ENCODE results near the gene GNAQ. TPM values are rescaled to one million over a fixed set of nuclear protein-coding genes. Genes with fewer than 3 reads are reported as not detected.

GNAQ gene
- total and polyA plus RNA-seq, 2 of the 13 experiments (the other 11 are each of a cell fraction or from before 2014, with no cell fraction given): 16.5 to 17.7 TPM

DNA sequence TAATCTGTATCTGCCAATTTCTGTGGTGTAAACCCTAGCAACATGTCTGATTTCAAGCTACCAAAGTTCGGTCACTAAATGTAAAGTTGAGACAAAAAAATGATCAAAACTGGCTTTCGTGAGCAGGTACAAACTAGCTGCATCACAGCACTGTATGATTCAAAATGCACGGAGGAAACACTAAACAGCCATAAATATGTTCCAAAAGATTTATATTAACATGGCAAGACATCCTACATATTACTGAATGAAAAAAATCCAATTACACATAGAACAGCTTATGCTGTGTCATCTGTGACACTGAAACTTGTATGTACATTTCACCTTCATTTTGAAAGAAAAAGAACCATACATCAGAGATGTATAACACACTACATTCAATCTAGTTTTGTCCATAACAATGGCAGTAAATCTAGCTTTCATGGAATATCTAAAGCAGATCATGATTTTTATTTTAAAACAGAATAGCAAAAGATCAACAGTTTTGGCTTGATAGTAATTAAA lies 14.4 kb downstream of the GNAQ start:
- H4K20me1 ChIP-seq (ENCODE audit: insufficient read depth, low read length): peaks cover 5% of the 10 kb centered on the region; the same call in 1 of the 2 replicates
- no peaks in the 10 kb centered on the region for H3K9me3 ChIP-seq (ENCODE audit: low read length)
- no peak overlapping the region for H3K4me3 ChIP-seq (replicated peaks in 1 of 3; ENCODE audit: insufficient read depth in 1 of 3, low read depth in 2 of 3, low read length in 3 of 3)
- in situ Hi-C loops (cut with HindIII; ENCODE audit: extremely low pct_ligation_motif_present, low pct_unique_long_range_greater_than_20kb) (no loop called here), intact Hi-C loops (cut with micrococcal nuclease; ENCODE audit: unreplicated experiment) (no loop called here)
- ChIA-PET POLR2A (no interaction called here), CTCF (ENCODE audit: low intra/inter-chr PET ratio, low total read pairs) (no interaction called here)
- WGBS (ENCODE audit: low lambda C conversion rate): 98% methylated on average over 3 of the region's 3 CpGs
- H3K36me3 ChIP-seq (replicated peaks in 1 of 2; ENCODE audit: control insufficient read depth in 1 of 2, insufficient read depth in 2 of 2, low read length in 2 of 2): no peaks in the 10 kb centered on the region; a peak in 1 of 5 replicates
- H3K27ac ChIP-seq (ENCODE audit: extremely low read length, insufficient read depth, low read length): no peak overlapping the region
- DNase-seq (ENCODE audit: low spot score) (no peak), FAIRE-seq (no peak), ATAC-seq (no peak)
- H3K4me1 ChIP-seq (ENCODE audit: insufficient read depth, low read length): peaks cover 10% of the 10 kb centered on the region
- no peak overlapping the region for H2AFZ ChIP-seq (ENCODE audit: low read length)
- H3K79me2 ChIP-seq (ENCODE audit: insufficient read depth, low read length): peaks cover 75% of the 10 kb centered on the region
- no peak overlapping the region for H3K4me2 ChIP-seq (ENCODE audit: low read depth, low read length)
- H3K27me3 ChIP-seq (ENCODE audit: control insufficient read depth in 1 of 2, insufficient read depth in 2 of 2, low read length in 2 of 2): no peaks in the 10 kb centered on the region
- TF ChIP-seq RARA (CRISPR knock-in tag; IDR thresholded peaks at IDR 0.05): no peak
- no peak for TF ChIP-seq YEATS2 (CRISPR knock-in tag; IDR thresholded peaks at IDR 0.05; ENCODE audit: borderline replicate concordance)
- TF ChIP-seq NCOA5 (CRISPR knock-in tag; IDR thresholded peaks at IDR 0.05): no peak
- TF ChIP-seq PHF21A (CRISPR knock-in tag; IDR thresholded peaks at IDR 0.05): no peak
- no peak for TF ChIP-seq KDM3A (CRISPR knock-in tag; IDR thresholded peaks at IDR 0.05; ENCODE audit: low read depth)
- TF ChIP-seq ZNF24 (IDR thresholded peaks at IDR 0.05): no peak
- TF ChIP-seq TAF15 (IDR thresholded peaks at IDR 0.05; ENCODE audit: low read depth, low read length, poor library complexity, severe bottlenecking): no peak
- TF ChIP-seq MED13 (CRISPR knock-in tag; IDR thresholded peaks at IDR 0.05): no peak
- TF ChIP-seq ZNF563 (CRISPR knock-in tag; IDR thresholded peaks at IDR 0.05): no peak
- TF ChIP-seq PAX8 (CRISPR knock-in tag; IDR thresholded peaks at IDR 0.05; ENCODE audit: borderline replicate concordance): no peak
- no peak for TF ChIP-seq ZNF329 (CRISPR knock-in tag; IDR thresholded peaks at IDR 0.05; ENCODE audit: low read depth)
- TF ChIP-seq, protein P1, sequence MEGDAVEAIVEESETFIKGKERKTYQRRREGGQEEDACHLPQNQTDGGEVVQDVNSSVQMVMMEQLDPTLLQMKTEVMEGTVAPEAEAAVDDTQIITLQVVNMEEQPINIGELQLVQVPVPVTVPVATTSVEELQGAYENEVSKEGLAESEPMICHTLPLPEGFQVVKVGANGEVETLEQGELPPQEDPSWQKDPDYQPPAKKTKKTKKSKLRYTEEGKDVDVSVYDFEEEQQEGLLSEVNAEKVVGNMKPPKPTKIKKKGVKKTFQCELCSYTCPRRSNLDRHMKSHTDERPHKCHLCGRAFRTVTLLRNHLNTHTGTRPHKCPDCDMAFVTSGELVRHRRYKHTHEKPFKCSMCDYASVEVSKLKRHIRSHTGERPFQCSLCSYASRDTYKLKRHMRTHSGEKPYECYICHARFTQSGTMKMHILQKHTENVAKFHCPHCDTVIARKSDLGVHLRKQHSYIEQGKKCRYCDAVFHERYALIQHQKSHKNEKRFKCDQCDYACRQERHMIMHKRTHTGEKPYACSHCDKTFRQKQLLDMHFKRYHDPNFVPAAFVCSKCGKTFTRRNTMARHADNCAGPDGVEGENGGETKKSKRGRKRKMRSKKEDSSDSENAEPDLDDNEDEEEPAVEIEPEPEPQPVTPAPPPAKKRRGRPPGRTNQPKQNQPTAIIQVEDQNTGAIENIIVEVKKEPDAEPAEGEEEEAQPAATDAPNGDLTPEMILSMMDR (CRISPR knock-in tag; IDR thresholded peaks at IDR 0.05): no peak
- TF ChIP-seq HNF4A (CRISPR knock-in tag; IDR thresholded peaks at IDR 0.05): no peak
- TF ChIP-seq HNF4G (IDR thresholded peaks at IDR 0.05; ENCODE audit: borderline replicate concordance, low read depth, low read length): no peak
- no peak for TF ChIP-seq HNF4G (CRISPR knock-in tag; IDR thresholded peaks at IDR 0.05; ENCODE audit: borderline replicate concordance, low read depth)
- TF ChIP-seq, protein P2, sequence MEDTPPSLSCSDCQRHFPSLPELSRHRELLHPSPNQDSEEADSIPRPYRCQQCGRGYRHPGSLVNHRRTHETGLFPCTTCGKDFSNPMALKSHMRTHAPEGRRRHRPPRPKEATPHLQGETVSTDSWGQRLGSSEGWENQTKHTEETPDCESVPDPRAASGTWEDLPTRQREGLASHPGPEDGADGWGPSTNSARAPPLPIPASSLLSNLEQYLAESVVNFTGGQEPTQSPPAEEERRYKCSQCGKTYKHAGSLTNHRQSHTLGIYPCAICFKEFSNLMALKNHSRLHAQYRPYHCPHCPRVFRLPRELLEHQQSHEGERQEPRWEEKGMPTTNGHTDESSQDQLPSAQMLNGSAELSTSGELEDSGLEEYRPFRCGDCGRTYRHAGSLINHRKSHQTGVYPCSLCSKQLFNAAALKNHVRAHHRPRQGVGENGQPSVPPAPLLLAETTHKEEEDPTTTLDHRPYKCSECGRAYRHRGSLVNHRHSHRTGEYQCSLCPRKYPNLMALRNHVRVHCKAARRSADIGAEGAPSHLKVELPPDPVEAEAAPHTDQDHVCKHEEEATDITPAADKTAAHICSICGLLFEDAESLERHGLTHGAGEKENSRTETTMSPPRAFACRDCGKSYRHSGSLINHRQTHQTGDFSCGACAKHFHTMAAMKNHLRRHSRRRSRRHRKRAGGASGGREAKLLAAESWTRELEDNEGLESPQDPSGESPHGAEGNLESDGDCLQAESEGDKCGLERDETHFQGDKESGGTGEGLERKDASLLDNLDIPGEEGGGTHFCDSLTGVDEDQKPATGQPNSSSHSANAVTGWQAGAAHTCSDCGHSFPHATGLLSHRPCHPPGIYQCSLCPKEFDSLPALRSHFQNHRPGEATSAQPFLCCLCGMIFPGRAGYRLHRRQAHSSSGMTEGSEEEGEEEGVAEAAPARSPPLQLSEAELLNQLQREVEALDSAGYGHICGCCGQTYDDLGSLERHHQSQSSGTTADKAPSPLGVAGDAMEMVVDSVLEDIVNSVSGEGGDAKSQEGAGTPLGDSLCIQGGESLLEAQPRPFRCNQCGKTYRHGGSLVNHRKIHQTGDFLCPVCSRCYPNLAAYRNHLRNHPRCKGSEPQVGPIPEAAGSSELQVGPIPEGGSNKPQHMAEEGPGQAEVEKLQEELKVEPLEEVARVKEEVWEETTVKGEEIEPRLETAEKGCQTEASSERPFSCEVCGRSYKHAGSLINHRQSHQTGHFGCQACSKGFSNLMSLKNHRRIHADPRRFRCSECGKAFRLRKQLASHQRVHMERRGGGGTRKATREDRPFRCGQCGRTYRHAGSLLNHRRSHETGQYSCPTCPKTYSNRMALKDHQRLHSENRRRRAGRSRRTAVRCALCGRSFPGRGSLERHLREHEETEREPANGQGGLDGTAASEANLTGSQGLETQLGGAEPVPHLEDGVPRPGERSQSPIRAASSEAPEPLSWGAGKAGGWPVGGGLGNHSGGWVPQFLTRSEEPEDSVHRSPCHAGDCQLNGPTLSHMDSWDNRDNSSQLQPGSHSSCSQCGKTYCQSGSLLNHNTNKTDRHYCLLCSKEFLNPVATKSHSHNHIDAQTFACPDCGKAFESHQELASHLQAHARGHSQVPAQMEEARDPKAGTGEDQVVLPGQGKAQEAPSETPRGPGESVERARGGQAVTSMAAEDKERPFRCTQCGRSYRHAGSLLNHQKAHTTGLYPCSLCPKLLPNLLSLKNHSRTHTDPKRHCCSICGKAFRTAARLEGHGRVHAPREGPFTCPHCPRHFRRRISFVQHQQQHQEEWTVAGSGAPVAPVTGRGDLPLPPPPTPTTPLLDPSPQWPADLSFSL (CRISPR knock-in tag; IDR thresholded peaks at IDR 0.05): no peak
- no peak overlapping the region for H3K9ac ChIP-seq (ENCODE audit: insufficient read depth, low read depth, low read length)
- BruUV-seq (replicated peaks): no TSS peak

Measured in HepG2 (cell line).